Measurements from ENCODE around the gene TANGO6.

The TANGO6 gene

GRCh38 chr16:69100071-69100691 lies 256.9 kb downstream of the TANGO6 start:
- no peak for DNase-seq (ENCODE audit: low spot score)

DNA sequence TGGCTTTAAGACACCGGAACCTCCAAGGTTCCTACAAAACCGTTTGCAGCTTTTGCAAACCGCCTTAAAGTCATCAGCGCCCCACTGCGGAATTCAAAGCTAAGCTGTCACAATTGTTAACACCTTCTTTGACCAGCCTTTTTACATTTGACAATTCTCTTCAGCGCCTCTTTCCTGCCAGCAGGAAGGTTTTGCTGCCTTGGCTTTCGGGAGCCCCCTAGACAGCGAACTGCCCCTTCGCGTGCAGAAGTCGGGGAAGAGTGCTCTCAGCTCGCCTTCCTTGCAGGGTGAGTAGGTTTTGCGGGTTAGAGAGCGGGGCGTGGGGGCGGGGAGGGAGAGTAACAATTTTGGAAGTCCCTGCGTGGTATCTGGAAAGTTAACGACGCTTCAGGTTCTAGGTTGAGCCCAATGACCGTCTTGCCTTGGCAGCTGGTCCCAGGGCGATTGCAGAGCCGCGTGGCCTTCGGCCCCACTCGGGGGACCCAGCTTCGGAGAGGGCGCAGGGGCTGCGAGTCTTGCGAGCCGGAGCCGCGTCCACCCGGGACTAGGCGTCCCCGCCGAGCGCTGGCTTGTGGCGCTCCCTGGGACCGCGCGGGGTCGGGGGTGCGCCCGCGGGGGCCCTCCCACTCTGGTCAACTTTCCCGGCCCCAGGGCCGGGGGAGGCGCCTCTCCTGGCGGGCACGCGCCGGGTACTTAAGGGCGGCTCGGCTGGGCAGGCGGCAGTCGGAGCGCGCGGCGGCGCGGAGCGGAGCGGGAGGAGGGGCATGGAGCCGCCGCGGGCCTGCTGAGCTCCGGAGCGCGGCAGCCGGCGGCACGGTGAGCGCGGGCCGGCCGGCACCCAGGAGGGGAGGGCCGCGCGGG lies 262.4 kb downstream of the TANGO6 start, which contains the start of gene HAS3:
Gene HAS3 (plus strand): TSS at position 153 of the 861 bp plus-strand sequence. CDS start 3,743 bp downstream, outside the sequence.
- no peak for DNase-seq (ENCODE audit: low spot score)

DNA sequence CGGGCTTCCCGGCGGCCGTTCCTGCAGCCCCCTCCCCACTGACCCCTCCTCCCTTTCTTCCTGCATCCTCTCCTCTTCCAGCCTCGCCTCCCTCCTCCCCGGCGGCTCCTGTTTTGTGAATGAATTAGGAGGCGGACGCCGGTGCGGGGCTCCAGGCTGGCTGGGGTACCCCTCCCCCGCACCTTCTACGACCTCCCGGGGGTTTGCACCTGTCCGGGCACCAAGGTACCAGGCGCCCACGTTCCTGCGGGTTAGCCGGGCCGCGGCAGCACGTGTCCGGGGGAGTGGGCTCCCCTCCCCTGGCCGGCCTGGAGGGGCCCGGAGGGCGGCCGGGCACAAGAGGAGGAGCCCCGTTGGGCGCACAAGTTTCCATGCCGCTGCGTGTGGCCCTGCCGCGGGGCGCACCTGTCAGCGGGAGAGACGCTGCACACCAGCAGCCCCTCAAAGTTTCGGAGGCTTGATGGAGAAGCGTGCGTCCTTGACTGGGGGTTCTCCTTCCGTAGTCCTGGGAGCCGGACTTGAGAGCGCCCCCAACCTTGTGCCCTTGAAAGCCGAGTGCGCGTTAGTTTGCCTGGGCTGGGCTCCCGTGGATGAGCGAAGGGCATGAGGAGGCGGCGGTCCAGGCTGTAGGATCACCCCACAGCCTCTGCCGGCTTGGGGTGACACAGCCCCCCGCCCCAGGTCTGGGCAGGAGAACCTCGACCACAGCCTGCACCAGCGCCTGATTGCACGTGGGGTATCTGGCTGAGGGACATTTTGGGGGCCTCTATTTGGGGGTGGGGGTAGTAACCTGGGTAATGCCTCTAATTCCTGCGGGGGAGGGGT lies 263.4 kb downstream of the TANGO6 start:
- DNase-seq (ENCODE audit: low spot score), result no peak

- no peak for DNase-seq (ENCODE audit: low spot score)
Measured at GRCh38 chr16:69107316-69107962, 264.1 kb downstream of the TANGO6 start.

- DNase-seq (ENCODE audit: low spot score), result no peak
Measured at GRCh38 chr16:69108064-69108904, 265.0 kb downstream of the TANGO6 start.

DNA sequence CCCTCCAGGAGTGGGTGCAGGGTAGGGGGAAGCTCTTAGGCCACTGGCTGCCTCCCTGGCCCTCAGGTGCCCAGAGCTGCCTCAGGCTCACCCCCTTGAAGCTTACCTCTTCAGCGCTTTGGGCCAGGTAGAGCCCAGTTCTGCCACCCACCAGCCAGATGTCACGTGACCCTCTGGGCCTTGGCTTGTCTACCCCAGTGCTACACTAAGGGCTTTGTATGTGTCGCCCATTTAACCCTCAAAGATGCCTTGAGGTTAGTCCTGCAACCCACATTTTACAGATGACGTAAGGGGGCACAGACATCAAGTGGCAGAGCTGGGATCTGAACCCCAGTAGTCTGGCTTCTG lies 265.5 kb downstream of the TANGO6 start:
- DNase-seq (ENCODE audit: low spot score), result no peak

DNA sequence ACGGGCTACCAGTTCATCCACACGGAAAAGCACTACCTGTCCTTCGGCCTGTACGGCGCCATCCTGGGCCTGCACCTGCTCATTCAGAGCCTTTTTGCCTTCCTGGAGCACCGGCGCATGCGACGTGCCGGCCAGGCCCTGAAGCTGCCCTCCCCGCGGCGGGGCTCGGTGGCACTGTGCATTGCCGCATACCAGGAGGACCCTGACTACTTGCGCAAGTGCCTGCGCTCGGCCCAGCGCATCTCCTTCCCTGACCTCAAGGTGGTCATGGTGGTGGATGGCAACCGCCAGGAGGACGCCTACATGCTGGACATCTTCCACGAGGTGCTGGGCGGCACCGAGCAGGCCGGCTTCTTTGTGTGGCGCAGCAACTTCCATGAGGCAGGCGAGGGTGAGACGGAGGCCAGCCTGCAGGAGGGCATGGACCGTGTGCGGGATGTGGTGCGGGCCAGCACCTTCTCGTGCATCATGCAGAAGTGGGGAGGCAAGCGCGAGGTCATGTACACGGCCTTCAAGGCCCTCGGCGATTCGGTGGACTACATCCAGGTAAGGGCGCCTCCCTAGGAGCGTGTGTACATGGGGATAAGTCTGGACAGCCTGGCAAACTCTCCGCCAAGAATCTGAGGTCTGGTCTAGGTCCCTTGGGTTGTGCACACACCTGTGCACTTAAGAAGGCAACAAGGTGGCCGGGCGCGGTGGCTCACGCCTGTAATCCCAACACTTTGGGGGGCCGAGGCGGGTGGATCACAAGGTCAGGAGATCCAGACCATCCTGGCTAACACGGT lies 266.3 kb downstream of the TANGO6 start:
- no peak for DNase-seq (ENCODE audit: low spot score)

DNA sequence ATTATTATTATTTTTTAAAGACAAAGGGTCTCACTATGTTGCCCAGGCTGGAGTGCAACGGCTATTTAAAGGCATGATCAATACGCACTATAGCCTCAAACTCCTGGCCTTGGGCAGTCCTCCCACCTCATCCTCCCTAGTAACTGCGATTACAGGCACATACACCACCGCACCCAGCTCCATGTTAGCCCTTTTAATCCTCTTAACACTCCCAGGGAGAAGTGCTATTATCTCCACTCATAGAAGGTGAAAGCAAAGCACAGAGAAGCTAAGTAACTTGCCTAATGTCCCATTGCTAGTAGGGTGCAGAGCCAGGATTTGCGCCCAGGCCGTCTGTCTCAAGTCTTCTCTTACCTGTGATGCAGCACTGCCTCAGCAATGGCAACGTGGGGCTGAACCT lies 267.1 kb downstream of the TANGO6 start:
- DNase-seq (ENCODE audit: low spot score), result no peak

DNA sequence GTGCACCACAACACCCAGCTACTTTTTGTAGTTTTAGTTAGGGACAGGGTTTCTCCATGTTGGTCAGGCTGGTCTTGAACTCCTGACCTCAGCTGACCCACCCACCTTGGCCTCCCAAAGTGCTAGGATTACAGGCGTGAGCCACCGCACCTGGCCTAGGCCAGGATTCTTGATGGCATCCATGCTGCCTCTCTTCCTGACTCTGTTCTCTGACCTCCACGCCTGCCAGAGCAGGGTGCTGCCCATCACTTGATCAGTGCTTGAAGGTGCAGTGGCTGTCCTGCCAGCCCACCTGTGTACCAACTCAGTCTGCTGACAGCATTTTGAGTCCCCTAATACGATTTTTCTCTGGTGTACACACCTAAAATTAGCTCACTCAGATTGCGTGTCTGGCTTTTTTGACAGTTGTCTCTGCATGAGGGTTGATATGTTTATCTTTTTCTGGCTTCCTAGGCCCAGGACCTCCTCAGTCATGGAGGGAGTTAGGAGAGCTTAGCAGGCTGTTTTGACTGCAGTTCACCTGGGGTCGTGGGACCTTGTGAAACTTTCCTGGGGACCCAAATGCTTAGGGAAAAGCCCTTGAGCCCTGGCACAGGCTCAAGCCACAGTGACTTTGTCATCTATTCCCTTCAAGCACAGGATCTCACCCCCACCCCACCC lies 268.0 kb downstream of the TANGO6 start:
- no peak for DNase-seq (ENCODE audit: low spot score)

- no peak for DNase-seq (ENCODE audit: low spot score)
Measured at GRCh38 chr16:69111876-69112230, 268.5 kb downstream of the TANGO6 start.

DNA sequence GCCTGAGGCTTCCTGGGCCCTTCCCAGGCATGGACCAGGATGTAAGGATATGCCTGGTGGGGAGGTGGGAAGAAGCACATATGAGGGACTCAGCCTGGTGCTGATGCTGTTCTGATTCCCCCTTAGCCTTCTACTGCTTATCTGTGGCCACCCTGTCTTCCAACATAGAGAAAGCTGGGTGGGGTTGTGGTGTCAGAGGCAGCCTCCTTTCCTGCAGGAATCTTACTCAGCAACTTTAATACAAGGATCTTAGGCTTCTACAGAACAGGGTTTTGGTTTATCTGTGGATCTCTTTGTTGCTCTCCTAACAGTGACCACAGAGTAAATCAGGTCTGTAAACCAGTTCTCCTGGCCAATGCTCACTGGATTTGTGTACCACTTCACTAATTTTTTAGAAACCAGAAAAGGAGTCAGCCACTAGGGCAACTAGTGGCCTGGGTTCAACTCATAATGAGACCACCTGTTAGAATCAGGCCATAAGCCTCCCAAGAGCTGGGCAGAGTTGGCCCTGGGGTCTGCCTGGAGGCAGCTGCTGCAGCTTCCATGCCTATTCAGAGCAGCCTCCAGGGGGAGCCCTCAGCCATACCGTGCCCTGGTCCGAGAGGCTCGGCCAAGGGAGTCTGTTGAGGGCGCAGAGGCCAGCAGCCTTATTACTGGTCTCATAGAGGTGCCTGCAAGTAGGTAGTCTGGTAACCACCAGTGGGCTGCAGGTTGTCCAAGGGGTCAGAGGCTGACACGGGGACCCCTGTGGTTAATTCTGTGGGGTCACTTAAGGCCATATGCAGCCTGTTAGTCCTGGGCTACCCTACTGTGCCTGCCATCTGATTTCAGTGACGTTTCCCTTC lies 269.2 kb downstream of the TANGO6 start:
- DNase-seq (ENCODE audit: low spot score), result peak; percentile 57

DNA sequence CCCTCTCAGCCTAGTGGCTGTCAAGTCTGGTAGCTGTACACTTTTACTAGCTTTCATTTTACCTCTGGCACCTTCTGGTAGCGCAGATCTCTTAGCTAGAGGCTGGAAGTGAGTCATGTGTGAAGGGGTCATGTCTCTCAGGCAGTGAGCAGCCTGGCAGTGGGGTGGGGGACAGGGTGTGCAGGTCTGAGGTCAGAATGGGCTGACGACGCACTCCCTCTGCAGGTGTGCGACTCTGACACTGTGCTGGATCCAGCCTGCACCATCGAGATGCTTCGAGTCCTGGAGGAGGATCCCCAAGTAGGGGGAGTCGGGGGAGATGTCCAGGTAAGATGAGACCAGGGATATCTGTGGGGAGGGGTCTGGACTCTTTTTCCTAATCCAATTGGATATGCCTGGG lies 269.9 kb downstream of the TANGO6 start:
- DNase-seq (ENCODE audit: low spot score), result no peak

DNA sequence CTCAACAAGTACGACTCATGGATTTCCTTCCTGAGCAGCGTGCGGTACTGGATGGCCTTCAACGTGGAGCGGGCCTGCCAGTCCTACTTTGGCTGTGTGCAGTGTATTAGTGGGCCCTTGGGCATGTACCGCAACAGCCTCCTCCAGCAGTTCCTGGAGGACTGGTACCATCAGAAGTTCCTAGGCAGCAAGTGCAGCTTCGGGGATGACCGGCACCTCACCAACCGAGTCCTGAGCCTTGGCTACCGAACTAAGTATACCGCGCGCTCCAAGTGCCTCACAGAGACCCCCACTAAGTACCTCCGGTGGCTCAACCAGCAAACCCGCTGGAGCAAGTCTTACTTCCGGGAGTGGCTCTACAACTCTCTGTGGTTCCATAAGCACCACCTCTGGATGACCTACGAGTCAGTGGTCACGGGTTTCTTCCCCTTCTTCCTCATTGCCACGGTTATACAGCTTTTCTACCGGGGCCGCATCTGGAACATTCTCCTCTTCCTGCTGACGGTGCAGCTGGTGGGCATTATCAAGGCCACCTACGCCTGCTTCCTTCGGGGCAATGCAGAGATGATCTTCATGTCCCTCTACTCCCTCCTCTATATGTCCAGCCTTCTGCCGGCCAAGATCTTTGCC lies 271.1 kb downstream of the TANGO6 start:
- DNase-seq (ENCODE audit: low spot score), result no peak

GRCh38 chr16:69114976-69115355 lies 271.6 kb downstream of the TANGO6 start:
- no peak for DNase-seq (ENCODE audit: low spot score)

DNA sequence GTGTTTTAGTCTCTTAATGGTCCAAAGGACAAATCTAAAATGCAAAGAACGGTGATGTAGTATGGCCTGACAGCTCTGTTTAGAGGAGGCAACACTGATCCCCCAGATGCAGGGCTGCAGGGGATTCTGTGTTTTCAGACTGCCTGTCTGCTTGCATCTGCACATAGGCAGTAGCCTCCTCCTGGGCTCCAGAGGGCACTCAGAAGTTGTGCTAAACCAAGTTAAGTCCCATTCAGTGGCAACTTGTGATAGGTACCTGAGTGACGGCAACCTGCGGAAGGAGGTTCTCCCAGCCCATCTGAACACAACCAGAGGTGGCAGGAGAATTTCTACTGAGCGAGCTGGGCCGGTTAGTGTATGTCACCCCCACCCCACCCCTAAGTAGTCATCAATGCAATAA lies 272.0 kb downstream of the TANGO6 start:
- no peak for DNase-seq (ENCODE audit: low spot score)

GRCh38 chr16:69115837-69116236 lies 272.5 kb downstream of the TANGO6 start:
- no peak for DNase-seq (ENCODE audit: low spot score)

DNA sequence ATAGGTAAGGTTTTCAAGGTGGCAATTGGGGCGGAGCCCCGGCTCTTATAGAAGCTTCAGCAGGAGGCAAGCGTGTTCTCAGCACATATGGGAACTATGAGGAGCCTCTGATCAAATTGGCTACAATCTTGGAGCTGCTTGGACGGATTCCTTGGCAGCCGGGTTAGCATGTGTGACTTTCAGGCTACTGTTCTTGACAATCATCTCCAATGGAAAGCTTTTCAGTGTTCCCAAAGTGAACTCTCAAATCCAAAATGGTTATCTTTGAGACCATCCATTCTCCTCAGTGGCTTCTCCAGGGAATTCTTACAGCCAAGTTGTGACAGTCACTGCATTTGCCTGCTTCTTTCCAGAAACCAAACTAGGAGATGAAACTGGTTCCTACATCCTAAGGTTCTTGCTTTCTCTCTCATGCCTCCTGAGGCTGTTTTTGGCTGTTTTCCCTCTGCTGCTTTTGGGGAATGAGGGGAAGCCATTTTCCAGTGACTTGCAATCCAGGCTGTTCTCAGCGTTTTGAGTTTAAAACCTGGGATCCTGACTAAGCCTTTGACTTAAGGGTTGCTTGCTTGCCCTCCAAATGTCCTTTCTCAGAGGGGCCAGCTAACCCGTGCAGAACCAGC lies 273.0 kb downstream of the TANGO6 start:
- DNase-seq (ENCODE audit: low spot score), result no peak

DNA sequence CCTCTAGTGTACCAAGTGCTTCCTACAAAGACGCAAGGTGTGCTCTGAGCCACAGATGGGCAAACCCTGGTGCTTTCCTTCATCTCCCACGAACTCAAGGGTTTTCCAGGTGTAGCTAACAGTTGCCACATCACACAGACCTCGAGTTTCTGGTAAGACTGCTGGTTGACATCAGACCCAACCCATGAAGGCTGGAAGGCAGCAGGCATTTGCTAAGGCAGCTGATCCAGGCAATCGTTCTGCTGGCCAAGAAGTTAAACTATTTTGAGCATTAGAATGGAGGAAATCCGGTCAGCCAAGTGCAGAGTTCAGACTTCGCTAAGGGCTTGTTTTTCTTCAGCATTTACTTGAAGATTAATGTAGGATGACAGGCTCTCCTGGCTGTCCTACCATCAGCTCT lies 273.6 kb downstream of the TANGO6 start:
- no peak for DNase-seq (ENCODE audit: low spot score)
